IPS-NIHi7 (cell line): ENCODE results near the gene SORD.

Experiments
- DNase-seq: peaks from one replicate; pipeline ENCODE4 v3.0.0; 2012; ENCODE audit warnings: mixed read lengths; ENCODE audit errors: extremely low spot score

Gene SORD

GRCh38 chr15:45116482-45117307, 93.7 kb downstream of the SORD start:
- no peak for DNase-seq

DNA sequence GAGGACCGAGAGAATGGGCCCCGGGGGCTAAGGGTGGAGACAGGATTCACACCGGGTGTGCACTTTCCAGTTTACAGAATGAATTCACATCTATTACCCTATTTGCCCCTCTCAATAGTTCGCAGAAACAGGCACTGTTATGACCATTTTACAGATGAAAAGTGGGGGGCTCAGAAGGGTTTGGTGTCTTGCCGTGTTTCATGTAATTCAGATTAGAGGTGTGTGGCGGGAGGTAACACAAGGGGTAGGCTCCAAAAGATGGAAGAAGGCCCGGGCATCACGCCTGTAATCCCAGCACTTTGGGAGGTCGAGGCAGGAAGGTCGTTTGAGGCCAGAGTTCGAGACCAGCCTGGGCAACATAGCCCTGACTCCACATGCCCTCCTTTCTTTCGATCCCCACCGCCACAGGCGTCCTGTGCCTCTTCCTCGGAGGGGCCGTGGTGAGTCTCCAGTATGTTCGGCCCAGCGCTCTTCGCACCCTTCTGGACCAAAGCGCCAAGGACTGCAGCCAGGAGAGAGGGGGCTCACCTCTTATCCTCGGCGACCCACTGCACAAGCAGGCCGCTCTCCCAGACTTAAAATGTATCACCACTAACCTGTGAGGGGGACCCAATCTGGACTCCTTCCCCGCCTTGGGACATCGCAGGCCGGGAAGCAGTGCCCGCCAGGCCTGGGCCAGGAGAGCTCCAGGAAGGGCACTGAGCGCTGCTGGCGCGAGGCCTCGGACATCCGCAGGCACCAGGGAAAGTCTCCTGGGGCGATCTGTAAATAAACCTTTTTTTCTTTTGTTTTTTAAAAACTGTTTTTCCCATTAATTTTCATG, 94.5 kb downstream of the SORD start:
- DNase-seq = no peak

DNA sequence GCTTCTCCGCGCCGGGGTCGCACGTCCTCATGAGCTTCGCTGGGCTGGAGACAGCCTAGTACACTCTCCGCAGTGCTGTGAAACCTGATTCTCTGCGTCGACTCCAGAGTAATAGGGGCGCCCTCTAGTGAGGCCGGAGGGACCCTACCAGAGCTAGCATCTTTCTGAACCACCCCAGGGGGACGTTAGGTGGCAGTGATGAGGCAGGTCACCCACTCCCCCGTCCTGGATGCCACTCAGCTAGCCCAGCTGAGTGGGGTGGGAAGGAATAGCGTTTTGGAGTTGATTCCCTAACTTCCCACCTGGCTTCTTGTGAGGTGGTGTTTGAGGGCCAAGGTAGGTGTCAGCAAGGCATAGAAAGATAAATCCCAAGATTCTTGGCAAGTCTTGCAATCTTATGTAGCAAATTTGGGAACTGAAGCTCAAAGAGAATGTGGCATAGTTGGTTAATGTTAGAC, 95.2 kb downstream of the SORD start:
- peak; percentile 97 for DNase-seq

DNA sequence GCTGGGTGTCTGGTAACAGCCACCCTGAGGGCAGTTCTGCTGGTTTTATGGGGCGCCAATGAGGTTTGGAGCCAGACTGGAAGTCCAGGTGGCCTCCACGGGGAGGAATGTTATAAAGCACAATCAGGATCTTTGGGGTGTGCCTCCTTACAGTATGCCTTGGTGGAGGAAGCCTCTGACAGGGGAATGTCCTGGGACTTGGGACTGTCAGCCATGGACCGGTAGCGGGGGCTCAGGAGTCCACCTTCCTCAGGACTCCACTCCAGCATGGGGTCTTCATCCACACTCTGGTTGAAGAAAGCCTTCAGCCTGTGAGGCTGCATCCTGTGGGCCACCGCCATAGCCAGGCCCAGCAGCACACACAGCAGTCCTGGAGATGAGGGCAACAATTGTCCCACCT, 96.0 kb downstream of the SORD start:
- DNase-seq = no peak

DNA sequence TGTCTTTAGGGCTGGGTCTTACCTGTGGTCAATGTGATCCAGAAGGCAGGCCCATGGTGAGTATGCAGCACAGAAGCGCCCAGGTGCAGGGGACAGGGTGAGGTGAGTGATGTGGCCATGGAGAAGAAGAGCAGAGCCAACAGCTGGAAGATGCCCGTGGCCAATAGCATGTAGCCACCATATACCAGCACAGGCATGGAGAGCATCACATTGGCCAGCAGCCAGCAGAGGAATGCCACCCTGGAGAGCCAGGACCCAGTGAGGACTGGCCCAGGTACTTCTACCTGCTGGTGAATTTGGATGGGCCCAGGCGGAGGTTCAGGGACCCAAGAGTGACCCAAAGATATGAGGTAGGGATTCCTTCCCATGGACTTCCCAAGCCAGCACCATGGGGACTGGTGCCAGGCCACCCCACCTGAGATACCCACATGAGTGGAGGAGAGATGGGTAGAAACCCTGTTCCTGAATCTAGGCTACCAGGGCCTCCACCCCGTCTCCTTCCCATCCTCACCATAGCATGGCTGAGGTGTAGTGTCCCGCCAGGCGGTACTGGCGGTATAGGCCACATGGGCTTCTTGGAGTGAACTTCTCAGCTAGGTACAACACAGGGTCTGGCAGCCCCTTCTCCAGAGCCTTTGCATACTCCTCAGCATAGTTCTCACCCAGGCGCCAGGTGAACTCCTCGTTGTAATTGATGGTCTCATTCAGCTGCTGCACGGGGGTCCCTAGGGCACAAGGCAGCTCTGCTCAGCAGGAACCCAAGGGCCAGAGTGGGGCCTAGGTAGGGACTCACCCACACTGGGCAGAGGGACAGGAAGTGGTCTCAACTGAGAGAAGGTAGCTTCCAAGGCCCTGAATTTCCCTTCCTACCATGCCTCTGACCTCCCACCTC, 97.3 kb downstream of the SORD start:
- no peak for DNase-seq

GRCh38 chr15:45121020-45121419, 98.0 kb downstream of the SORD start:
- DNase-seq = no peak

DNA sequence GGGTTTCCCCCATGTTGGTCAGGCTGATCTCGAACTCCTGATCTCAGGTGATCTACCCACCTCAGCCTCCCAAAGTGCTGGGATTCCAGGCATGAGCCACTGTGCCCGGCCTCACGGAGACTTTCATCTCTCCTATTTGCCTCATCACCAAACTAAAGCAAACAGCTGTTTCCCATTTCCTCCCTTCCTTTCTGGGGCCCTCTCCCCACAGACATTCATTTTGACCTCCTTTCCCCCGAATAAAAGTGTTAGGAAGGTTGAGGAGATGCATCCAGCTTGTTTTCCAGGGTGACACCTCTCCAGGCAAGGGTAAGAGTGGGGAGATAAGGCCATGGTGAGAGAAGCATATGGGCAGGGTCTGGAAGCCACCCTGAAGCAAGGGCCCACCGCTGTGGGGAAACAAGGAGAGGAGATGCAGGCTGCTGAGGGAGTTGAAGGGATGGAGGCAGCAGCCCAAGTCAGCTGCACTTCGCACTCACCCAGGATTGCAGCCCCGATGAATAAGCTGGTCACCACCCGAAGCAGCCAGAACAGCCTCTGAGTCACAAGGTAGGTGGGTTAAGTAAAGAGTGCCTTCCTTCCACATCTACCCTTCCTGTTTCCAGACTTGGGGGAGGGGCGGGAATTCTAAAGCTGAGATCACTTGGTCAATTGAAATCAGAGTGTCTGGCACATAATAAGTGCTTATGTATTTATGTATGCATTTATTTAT, 98.9 kb downstream of the SORD start:
- DNase-seq = no peak

DNA sequence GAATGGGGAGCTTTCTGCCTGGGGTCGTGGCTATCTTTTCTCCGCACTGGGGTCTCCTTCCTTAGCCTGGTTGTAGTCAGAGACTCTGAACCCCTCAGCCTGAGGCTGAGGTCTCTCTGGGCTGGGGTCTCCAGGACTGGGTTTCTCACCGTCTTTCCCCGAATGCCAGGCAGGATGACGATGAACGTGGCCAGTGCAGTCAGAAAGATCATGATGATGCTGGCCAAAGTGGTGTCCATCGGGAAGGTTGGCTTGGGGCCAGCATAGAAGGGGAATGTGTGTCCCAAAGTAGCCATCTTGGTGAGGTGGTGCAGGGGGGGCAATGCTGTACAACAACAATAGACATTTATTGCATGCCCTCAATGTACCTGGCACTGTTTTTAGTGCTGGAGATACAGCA, 99.7 kb downstream of the SORD start:
- no peak for DNase-seq

GRCh38 chr15:45123397-45123796, 100.4 kb downstream of the SORD start:
- no peak for DNase-seq

GRCh38 chr15:45126535-45127158, 103.7 kb downstream of the SORD start:
- DNase-seq = no peak
